Tibial artery (tissue), 4 donors: ENCODE measurements around the gene ARIH1.
"Not testable (repeated sequence)": the region's sequence is repeated elsewhere in the genome, so short reads cannot be mapped to it uniquely, and the experiment has no call there.

Source experiments
- DNase-seq, 2 donors: peaks; one replicate each; pipeline ENCODE4 v3.0.0-alpha.2; 2019
- H3K27ac ChIP-seq, 2 donors: fragments of 200-600 bp; sonication (generic) in 1 of 2; 1 replicate in 1 of 2; 2 replicates in 1 of 2; pipeline ENCODE4 v1.5.1; 2018 to 2019; ENCODE audit warnings: mild to moderate bottlenecking in 1 of 2
- H3K27me3 ChIP-seq, 2 donors: fragments of 200-600 bp; sonication (generic) in 1 of 2; one replicate each; pipeline versions ENCODE4 v1.5.1 to v1.6.0; 2016 to 2019
- H3K36me3 ChIP-seq, 3 donors: fragments of 200-600 bp; sonication (generic) in 2 of 3; one replicate each; pipeline ENCODE4 v1.5.1; 2016 to 2019; ENCODE audit warnings: mild to moderate bottlenecking in 2 of 3
- H3K4me1 ChIP-seq, 4 donors: fragments of 200-600 bp; sonication (generic) in 2 of 4; 1 replicate in 3 of 4; 2 replicates in 1 of 4; pipeline ENCODE4 v1.5.1; 2016 to 2019
- H3K4me3 ChIP-seq, 2 donors: fragments of 200-600 bp; sonication (generic) in 1 of 2; 1 replicate in 1 of 2; 2 replicates in 1 of 2; pipeline ENCODE4 v1.5.1; 2018 to 2019; ENCODE audit warnings: mild to moderate bottlenecking in 2 of 2
- H3K9me3 ChIP-seq, 3 donors: fragments of 200-600 bp; sonication (generic) in 1 of 3; one replicate each; pipeline ENCODE4 v1.5.1; 2016 to 2019
- CTCF ChIP-seq, 2 experiments: fragments of 200-600 bp in 1 of 2; fragments of 450-650 bp in 1 of 2; IDR thresholded peaks; one replicate each; pipeline ENCODE4 v1.5.1; 2017 to 2019; ENCODE audit warnings: antibody characterized with exemption in 2 of 2, mild to moderate bottlenecking in 1 of 2, moderate library complexity in 1 of 2
- intact Hi-C: fragments of 100-400 bp; cut with DNase I; formaldehyde crosslinking; loops from one replicate; pipeline ENCODE4 v1.15.0; 2023; ENCODE audit warnings: low total_unique reads

The ARIH1 gene

GRCh38 chr15:72616491-72617210, 142.5 kb downstream of the ARIH1 start:
- Histone ChIP-seq H3K27me3 (no peaks in the 10 kb centered on the region), H3K36me3 (no peaks in the 10 kb centered on the region), H3K4me3 (no peak overlapping the region), H3K9me3 (no peaks in the 10 kb centered on the region), H3K4me1 (no peaks in the 10 kb centered on the region), H3K27ac (no peak overlapping the region)
- intact Hi-C loops, result no loop called here
- TF ChIP-seq CTCF (IDR thresholded peaks at IDR 0.05), result no peak
- no peak for DNase-seq

- H3K27me3 ChIP-seq, DNase-seq, H3K4me1 ChIP-seq, H3K9me3 ChIP-seq, H3K4me3 ChIP-seq, H3K36me3 ChIP-seq, intact Hi-C loops, H3K27ac ChIP-seq: not testable (repeated sequence)
Observed at GRCh38 chr15:72623854-72624253, 149.7 kb downstream of the ARIH1 start.

- H3K9me3 ChIP-seq, H3K27ac ChIP-seq, H3K27me3 ChIP-seq, H3K4me1 ChIP-seq, H3K4me3 ChIP-seq, H3K36me3 ChIP-seq, DNase-seq, intact Hi-C loops: not testable (repeated sequence)
Observed at GRCh38 chr15:72626153-72626552, 152.0 kb downstream of the ARIH1 start.

GRCh38 chr15:72628249-72629067, 154.3 kb downstream of the ARIH1 start:
- DNase-seq, H3K9me3 ChIP-seq, H3K4me1 ChIP-seq, H3K36me3 ChIP-seq, H3K4me3 ChIP-seq, intact Hi-C loops, H3K27ac ChIP-seq, H3K27me3 ChIP-seq: not testable (repeated sequence)

GRCh38 chr15:72629068-72629570, 155.0 kb downstream of the ARIH1 start:
- H3K27ac ChIP-seq, DNase-seq, H3K9me3 ChIP-seq, H3K36me3 ChIP-seq, H3K27me3 ChIP-seq, intact Hi-C loops, H3K4me1 ChIP-seq, H3K4me3 ChIP-seq: not testable (repeated sequence)

- H3K27me3 ChIP-seq, intact Hi-C loops, H3K4me1 ChIP-seq, H3K9me3 ChIP-seq, H3K36me3 ChIP-seq: not testable (repeated sequence)
- H3K4me3 ChIP-seq, result peak overlapping the region; percentile 43 to 48
- H3K27ac ChIP-seq, result peak overlapping the region; percentile 50 to 54
- peak; percentile 87 to 90 for DNase-seq
Observed at GRCh38 chr15:72636519-72637282, 162.6 kb downstream of the ARIH1 start.

- H3K4me3 ChIP-seq, H3K27ac ChIP-seq, H3K4me1 ChIP-seq, H3K36me3 ChIP-seq, DNase-seq, intact Hi-C loops, H3K9me3 ChIP-seq, H3K27me3 ChIP-seq: not testable (repeated sequence)
Observed at GRCh38 chr15:72639759-72640483, 165.8 kb downstream of the ARIH1 start.

GRCh38 chr15:72642271-72642670, 168.1 kb downstream of the ARIH1 start:
- H3K4me3 ChIP-seq, H3K27ac ChIP-seq, DNase-seq, H3K9me3 ChIP-seq, H3K36me3 ChIP-seq, H3K4me1 ChIP-seq, H3K27me3 ChIP-seq, intact Hi-C loops: not testable (repeated sequence)

- intact Hi-C loops, H3K27ac ChIP-seq, H3K9me3 ChIP-seq, H3K4me1 ChIP-seq, DNase-seq, H3K27me3 ChIP-seq, H3K36me3 ChIP-seq, H3K4me3 ChIP-seq: not testable (repeated sequence)
Observed at GRCh38 chr15:72648631-72649253, 174.6 kb downstream of the ARIH1 start.
